Lower leg skin (tissue), 4 donors: ENCODE results near the gene DKKL1. TPM values are rescaled to one million over a fixed set of nuclear protein-coding genes. Genes with fewer than 3 reads are reported as not detected.

Experiments
- DNase-seq, 2 donors: peaks; one replicate each; pipeline ENCODE4 v3.0.0-alpha.2; 2019; ENCODE audit warnings: low spot score in 2 of 2
- H3K4me3 ChIP-seq: fragments of 200-600 bp; sonication (generic); 2 replicates; pipeline ENCODE4 v1.5.1; 2017; ENCODE audit warnings: mild to moderate bottlenecking, low read depth; ENCODE audit not compliant: poor library complexity, severe bottlenecking
- CTCF ChIP-seq, 3 donors: fragments of 450-650 bp; IDR thresholded peaks; one replicate each; pipeline ENCODE4 v1.5.1; 2016; ENCODE audit warnings: antibody characterized with exemption in 3 of 3, mild to moderate bottlenecking in 3 of 3, moderate library complexity in 2 of 3
- POLR2A ChIP-seq, 2 donors: fragments of 450-650 bp; IDR thresholded peaks; one replicate each; pipeline ENCODE4 v1.6.1; 2016 to 2017; ENCODE audit warnings: antibody characterized with exemption in 2 of 2, mild to moderate bottlenecking in 1 of 2, moderate library complexity in 1 of 2
- WGBS, 2 donors: methylation state at CpG; one replicate each; pipeline ENCODE4 v1.1.5; 2018; 5-methylcytosine and 5-hydroxymethylcytosine counted together
- intact Hi-C: fragments of 100-400 bp; cut with DNase I; formaldehyde crosslinking; loops from one replicate; pipeline ENCODE4 v1.15.0; 2023; ENCODE audit warnings: low total_unique reads
- total RNA-seq, 4 donors: library from RNA; depleted of rRNA; stranded (reverse); fragments of >200 nt; gene quantifications; one replicate each; pipeline ENCODE4 v1.1.0, GENCODE V29; 2016

DKKL1 gene
- total RNA-seq, 4 donors from 2014 or later, result 3.0 TPM; not detected in 3

- no peak overlapping the region for H3K4me3 ChIP-seq
- intact Hi-C loops, result no loop called here
- WGBS, 2 donors, result 85 to 90% methylated on average over 12 of the region's 12 CpGs
- TF ChIP-seq CTCF (IDR thresholded peaks at IDR 0.05), result no peak
- DNase-seq, result no peak
Measured at GRCh38 chr19:49348305-49349189, 15.1 kb upstream of the DKKL1 start.

- intact Hi-C loops, result no loop called here
- no peak overlapping the region for H3K4me3 ChIP-seq
- TF ChIP-seq POLR2A (IDR thresholded peaks at IDR 0.05) (no peak), CTCF (IDR thresholded peaks at IDR 0.05) (no peak)
- 92 to 94% methylated on average over 2 of the region's 2 CpGs for WGBS, 2 donors
- no peak for DNase-seq
Measured at GRCh38 chr19:49349567-49349966, 14.1 kb upstream of the DKKL1 start.

- intact Hi-C loops, result no loop called here
- TF ChIP-seq CTCF (IDR thresholded peaks at IDR 0.05), result no peak
- no peak for TF ChIP-seq POLR2A (IDR thresholded peaks at IDR 0.05)
- H3K4me3 ChIP-seq, result no peak overlapping the region
- 55 to 64% methylated on average over 12 of the region's 12 CpGs for WGBS, 2 donors
- DNase-seq, result no peak
Measured at GRCh38 chr19:49355909-49356353, 7.7 kb upstream of the DKKL1 start.

GRCh38 chr19:49356382-49356781 is 7.3 kb upstream of the DKKL1 start:
- DNase-seq, result no peak
- intact Hi-C loops, result no loop called here
- TF ChIP-seq CTCF (IDR thresholded peaks at IDR 0.05) (no peak), POLR2A (IDR thresholded peaks at IDR 0.05) (no peak)
- 68 to 72% methylated on average over 7 of the region's 7 CpGs for WGBS, 2 donors
- H3K4me3 ChIP-seq, result no peak overlapping the region

- no peak overlapping the region for H3K4me3 ChIP-seq
- intact Hi-C loops, result no loop called here
Measured at GRCh38 chr19:49357186-49357585, 6.5 kb upstream of the DKKL1 start.

More at GRCh38 chr19:49357186-49357585, 6.5 kb upstream of the DKKL1 start:
- no peak for DNase-seq
- 82 to 84% methylated on average over 9 of the region's 9 CpGs for WGBS, 2 donors
- TF ChIP-seq POLR2A (IDR thresholded peaks at IDR 0.05) (no peak), CTCF (IDR thresholded peaks at IDR 0.05) (no peak)
